ENCODE data around the gene LAD1. TPM values are rescaled to one million over a fixed set of nuclear protein-coding genes. Genes with fewer than 3 reads are reported as not detected.

Gene LAD1
- total RNA-seq, 1 donor from 2014 or later: 20.7 TPM

- TF ChIP-seq, protein P1, sequence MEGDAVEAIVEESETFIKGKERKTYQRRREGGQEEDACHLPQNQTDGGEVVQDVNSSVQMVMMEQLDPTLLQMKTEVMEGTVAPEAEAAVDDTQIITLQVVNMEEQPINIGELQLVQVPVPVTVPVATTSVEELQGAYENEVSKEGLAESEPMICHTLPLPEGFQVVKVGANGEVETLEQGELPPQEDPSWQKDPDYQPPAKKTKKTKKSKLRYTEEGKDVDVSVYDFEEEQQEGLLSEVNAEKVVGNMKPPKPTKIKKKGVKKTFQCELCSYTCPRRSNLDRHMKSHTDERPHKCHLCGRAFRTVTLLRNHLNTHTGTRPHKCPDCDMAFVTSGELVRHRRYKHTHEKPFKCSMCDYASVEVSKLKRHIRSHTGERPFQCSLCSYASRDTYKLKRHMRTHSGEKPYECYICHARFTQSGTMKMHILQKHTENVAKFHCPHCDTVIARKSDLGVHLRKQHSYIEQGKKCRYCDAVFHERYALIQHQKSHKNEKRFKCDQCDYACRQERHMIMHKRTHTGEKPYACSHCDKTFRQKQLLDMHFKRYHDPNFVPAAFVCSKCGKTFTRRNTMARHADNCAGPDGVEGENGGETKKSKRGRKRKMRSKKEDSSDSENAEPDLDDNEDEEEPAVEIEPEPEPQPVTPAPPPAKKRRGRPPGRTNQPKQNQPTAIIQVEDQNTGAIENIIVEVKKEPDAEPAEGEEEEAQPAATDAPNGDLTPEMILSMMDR (IDR thresholded peaks at IDR 0.05; ENCODE audit: unreplicated experiment): no peak
- H3K36me3 Mint-ChIP-seq: no peaks in the 10 kb centered on the region
- H3K27me3 Mint-ChIP-seq (ENCODE audit: low read depth): peaks cover 3% of the 10 kb centered on the region
- no peak overlapping the region for H3K27ac Mint-ChIP-seq
- DNase-seq (ENCODE audit: low spot score in 2 of 2, unreplicated experiment in 2 of 2): no peak
- peaks cover 11% of the 10 kb centered on the region for H3K4me1 Mint-ChIP-seq
- H3K4me3 Mint-ChIP-seq: no peak overlapping the region
- no peaks in the 10 kb centered on the region for H3K9me3 Mint-ChIP-seq
Observed at GRCh38 chr1:201349092-201349491, 50.0 kb downstream of the LAD1 start.

GRCh38 chr1:201348211-201348566 is 50.9 kb downstream of the LAD1 start:
- Mint-ChIP-seq H3K36me3 (no peaks in the 10 kb centered on the region), H3K4me3 (no peak overlapping the region), H3K27ac (no peak overlapping the region), H3K9me3 (no peaks in the 10 kb centered on the region), H3K4me1 (peaks cover 5% of the 10 kb centered on the region), H3K27me3 (ENCODE audit: low read depth) (peaks cover 3% of the 10 kb centered on the region)
- TF ChIP-seq, protein P1 (IDR thresholded peaks at IDR 0.05; ENCODE audit: unreplicated experiment): peak; percentile 59
- DNase-seq (ENCODE audit: low spot score in 2 of 2, unreplicated experiment in 2 of 2): peak in 1 of 2 experiments; percentile 70

DNA sequence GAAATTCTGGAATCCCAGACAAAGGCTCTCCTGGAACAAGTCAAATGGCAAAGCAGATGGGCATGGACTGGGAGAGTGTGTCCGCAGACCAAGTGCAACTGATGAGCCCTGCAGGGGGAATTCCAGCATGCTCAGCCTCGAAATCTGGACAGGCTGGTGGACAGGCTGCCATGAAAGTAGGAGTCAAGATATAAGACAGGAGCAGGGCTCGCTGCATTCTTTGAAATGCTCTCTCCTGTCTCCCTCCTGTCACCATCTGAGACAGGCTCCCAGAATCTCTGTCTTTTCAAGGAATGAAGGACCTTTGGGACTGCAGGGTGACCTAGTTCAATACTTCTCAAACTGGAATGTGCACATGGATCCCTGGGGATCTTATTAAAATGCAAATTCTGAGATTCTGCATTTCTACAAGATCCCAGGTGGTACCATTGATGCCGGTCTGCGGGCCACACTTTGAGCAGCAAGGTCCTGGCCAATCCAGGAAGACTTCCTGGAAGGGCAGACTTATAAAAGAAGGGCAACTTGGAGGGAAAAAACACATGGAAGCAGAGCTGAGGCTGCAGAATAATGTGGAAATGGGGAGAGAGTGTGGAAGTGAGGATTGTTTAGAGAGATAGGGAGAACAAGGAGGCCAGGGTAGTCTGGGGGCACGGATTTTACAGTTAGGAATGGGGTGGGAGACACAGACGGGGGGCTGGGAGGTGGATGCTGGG is 51.5 kb downstream of the LAD1 start:
- H3K27me3 Mint-ChIP-seq (ENCODE audit: low read depth): peaks cover 3% of the 10 kb centered on the region
- no peak overlapping the region for H3K27ac Mint-ChIP-seq
- TF ChIP-seq, protein P1 (IDR thresholded peaks at IDR 0.05; ENCODE audit: unreplicated experiment): no peak
- no peaks in the 10 kb centered on the region for H3K36me3 Mint-ChIP-seq
- no peak for DNase-seq (ENCODE audit: low spot score in 2 of 2, unreplicated experiment in 2 of 2)
- H3K4me1 Mint-ChIP-seq: peaks cover 3% of the 10 kb centered on the region
- H3K4me3 Mint-ChIP-seq: no peak overlapping the region
- H3K9me3 Mint-ChIP-seq: no peaks in the 10 kb centered on the region

DNA sequence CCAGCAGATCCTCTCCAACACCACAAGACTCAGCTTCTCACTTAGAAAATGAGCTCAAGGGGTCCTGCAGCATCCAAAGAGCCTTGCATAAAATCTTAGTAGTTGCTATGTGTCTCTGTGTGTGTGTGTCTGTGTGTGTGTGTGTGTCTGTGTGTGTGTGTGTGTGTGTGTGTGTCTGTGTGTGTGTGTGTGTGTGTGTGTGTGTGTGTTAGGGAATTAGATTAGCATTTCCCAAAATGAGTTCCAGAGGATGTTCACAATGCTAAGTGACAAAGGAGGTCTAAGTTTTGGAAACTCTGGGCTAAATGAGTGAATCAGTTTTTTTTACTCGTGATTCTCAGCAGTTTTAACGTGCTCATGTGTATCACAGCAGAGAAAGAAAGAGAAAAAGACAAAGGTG is 52.1 kb downstream of the LAD1 start:
- Mint-ChIP-seq H3K4me3 (no peak overlapping the region), H3K27me3 (ENCODE audit: low read depth) (peaks cover 3% of the 10 kb centered on the region), H3K9me3 (no peaks in the 10 kb centered on the region), H3K4me1 (peaks cover 3% of the 10 kb centered on the region), H3K36me3 (no peaks in the 10 kb centered on the region), H3K27ac (no peak overlapping the region)
- no peak for DNase-seq (ENCODE audit: low spot score in 2 of 2, unreplicated experiment in 2 of 2)
- TF ChIP-seq, protein P1 (IDR thresholded peaks at IDR 0.05; ENCODE audit: unreplicated experiment): no peak

GRCh38 chr1:201346337-201346939 is 52.7 kb downstream of the LAD1 start:
- H3K4me3 Mint-ChIP-seq: no peak overlapping the region
- peaks cover 3% of the 10 kb centered on the region for H3K4me1 Mint-ChIP-seq
- no peak for DNase-seq (ENCODE audit: low spot score in 2 of 2, unreplicated experiment in 2 of 2)
- H3K9me3 Mint-ChIP-seq: peaks cover 1% of the 10 kb centered on the region
- H3K27me3 Mint-ChIP-seq (ENCODE audit: low read depth): peaks cover 3% of the 10 kb centered on the region
- H3K36me3 Mint-ChIP-seq: peaks cover under 1% of the 10 kb centered on the region
- TF ChIP-seq, protein P1 (IDR thresholded peaks at IDR 0.05; ENCODE audit: unreplicated experiment): peak; percentile 70
- H3K27ac Mint-ChIP-seq: no peak overlapping the region
